Endothelial cell of umbilical vein (primary cell): Measurements from ENCODE around the gene DARS1. TPM values are rescaled to one million over a fixed set of nuclear protein-coding genes. Genes with fewer than 3 reads are reported as not detected.

Experiments used
- BruUV-seq: library from RNA; stranded (reverse); fragments of 400-500 nt; replicated peaks from 2 replicates; lab custom pipeline; 2021; lab: Mats Ljungman, UMichigan
- CTCF ChIA-PET: fragments of 300-600, 350-600 bp; sonication (Branson Sonifier 250); formaldehyde crosslinking; loops from one replicate; lab custom pipeline; 2021; ENCODE audit warnings: antibody characterized with exemption, inconsistent platforms; lab: Charles Lee
- POLR2A ChIA-PET: fragments of 300-600, 350-600 bp; sonication (Branson Sonifier 250); formaldehyde crosslinking; loops from one replicate; lab custom pipeline; 2021; ENCODE audit warnings: antibody characterized with exemption, inconsistent platforms; lab: Charles Lee
- DNase-seq: peaks from one replicate; pipeline ENCODE4 v3.0.0-alpha.2; 2011; ENCODE audit warnings: low read depth, low spot score
- FAIRE-seq: peaks from 2 replicates; lab custom pipeline; 2011; peaks lifted over from hg19 to GRCh38; lab: Jason Lieb, UNC
- H2AFZ ChIP-seq: 2 replicates; pipeline ENCODE4 v1.6.0; 2012; ENCODE audit warnings: low read depth, low read length, control low read depth, inconsistent platforms
- H3K27ac ChIP-seq: 2 replicates; pipeline ENCODE4 v1.5.1; 2011; ENCODE audit warnings: low read depth, mild to moderate bottlenecking, control low read depth, low read length, moderate library complexity; ENCODE audit not compliant: insufficient read depth
- H3K27me3 ChIP-seq, 2 experiments: 2 replicates each; pipeline versions ENCODE4 v1.6.0 to v1.6.1; 2011; ENCODE audit warnings: low read length in 2 of 2, mixed read lengths in 1 of 2; ENCODE audit not compliant: control insufficient read depth in 2 of 2, insufficient read depth in 2 of 2
- H3K36me3 ChIP-seq, 2 experiments: 2 replicates in 1 of 2; 3 replicates in 1 of 2; pipeline ENCODE4 v1.5.1; 2011; ENCODE audit warnings: low read length in 2 of 2, mild to moderate bottlenecking in 1 of 2, moderate library complexity in 1 of 2; ENCODE audit not compliant: control insufficient read depth in 2 of 2, insufficient read depth in 2 of 2; ENCODE audit errors: extremely low read depth in 1 of 2
- H3K4me1 ChIP-seq: 3 replicates; pipeline ENCODE4 v1.5.1; 2011; ENCODE audit warnings: mild to moderate bottlenecking, low read length; ENCODE audit not compliant: control insufficient read depth, insufficient read depth; ENCODE audit errors: extremely low read depth
- H3K4me2 ChIP-seq: 2 replicates; pipeline ENCODE4 v1.6.1; 2011; ENCODE audit warnings: low read length, control low read depth, mixed read lengths; ENCODE audit not compliant: insufficient read depth
- H3K4me3 ChIP-seq, 3 experiments: fragments of 200-600 bp in 1 of 3; sonication (generic), shearing (Covaris generic) in 1 of 3; replicated peaks in 1 of 3; 2 replicates each; pipeline ENCODE4 v1.5.1; 2011 to 2016; ENCODE audit warnings: control low read depth in 3 of 3, low read length in 3 of 3, mild to moderate bottlenecking in 2 of 3, inconsistent platforms in 1 of 3, low read depth in 1 of 3, moderate library complexity in 1 of 3; ENCODE audit not compliant: insufficient read depth in 1 of 3
- H3K79me2 ChIP-seq: 2 replicates; pipeline ENCODE4 v1.6.0; 2012; ENCODE audit warnings: low read length, inconsistent platforms; ENCODE audit not compliant: control insufficient read depth, insufficient read depth
- H3K9ac ChIP-seq: replicated peaks from 2 replicates; pipeline ENCODE3; 2011; ENCODE audit warnings: low read length, control low read depth; ENCODE audit not compliant: insufficient read depth; ENCODE audit errors: extremely low read depth
- H3K9me1 ChIP-seq: replicated peaks from 3 replicates; pipeline ENCODE4 v1.6.0; 2011; ENCODE audit warnings: mild to moderate bottlenecking, low read length; ENCODE audit not compliant: control insufficient read depth, insufficient read depth; ENCODE audit errors: extremely low read depth
- H3K9me3 ChIP-seq: replicated peaks from 2 replicates; pipeline ENCODE4 v1.5.1; 2012; ENCODE audit warnings: low read length, inconsistent platforms; ENCODE audit not compliant: control insufficient read depth, insufficient read depth
- H4K20me1 ChIP-seq: replicated peaks from 2 replicates; pipeline ENCODE3; 2011; ENCODE audit warnings: mild to moderate bottlenecking, low read length; ENCODE audit not compliant: control insufficient read depth, insufficient read depth; ENCODE audit errors: extremely low read depth
- FOS ChIP-seq: IDR thresholded peaks from 2 replicates; pipeline ENCODE4 v1.6.1; 2011; ENCODE audit warnings: mild to moderate bottlenecking, low read length, moderate library complexity, borderline replicate concordance; ENCODE audit not compliant: insufficient read depth
- GATA2 ChIP-seq: IDR thresholded peaks from 2 replicates; pipeline ENCODE4 v1.7.0; 2011; ENCODE audit warnings: low read depth, mild to moderate bottlenecking, moderate library complexity, mixed read lengths, low read length; ENCODE audit not compliant: insufficient read length, insufficient read depth
- JUN ChIP-seq: IDR thresholded peaks from 2 replicates; pipeline ENCODE4 v1.6.1; 2011; ENCODE audit warnings: borderline replicate concordance, low read depth; ENCODE audit not compliant: insufficient read length, insufficient read depth
- MYC ChIP-seq: IDR thresholded peaks from one replicate; pipeline ENCODE4 v1.6.1; 2011; ENCODE audit warnings: mild to moderate bottlenecking, low read depth, low read length
- POLR2A ChIP-seq: IDR thresholded peaks from 2 replicates; pipeline ENCODE4 v1.6.1; 2012; ENCODE audit warnings: low read depth, mild to moderate bottlenecking, control low read depth, low read length
- POLR2AphosphoS5 ChIP-seq: IDR thresholded peaks from 2 replicates; pipeline ENCODE4 v1.6.1; 2012; ENCODE audit warnings: low read depth, mild to moderate bottlenecking, control low read depth, low read length, moderate library complexity; ENCODE audit not compliant: insufficient read depth
- dilution Hi-C: fragments of 300-500 bp; cut with MboI; formaldehyde crosslinking; loops from one replicate; pipeline ENCODE4 v1.15.0; 2019; ENCODE audit warnings: low sequenced_read_pairs; ENCODE audit not compliant: extremely low pct_ligation_motif_present
- intact Hi-C: fragments of 100-400 bp; cut with micrococcal nuclease; formaldehyde crosslinking; loops from one replicate; pipeline ENCODE4 v1.10.0; 2022
- polyA plus RNA-seq, 4 experiments: library from polyadenylated mRNA; depleted of rRNA in 3 of 4; stranded (reverse) in 3 of 4; unstranded in 1 of 4; fragments of >200 nt; gene quantifications; 2 replicates each; pipeline versions ENCODE4 v1.2.1 to v1.2.3, GENCODE V29; 2011 to 2012; ENCODE audit warnings: missing spikeins in 1 of 4
- total RNA-seq: library from RNA; stranded (reverse); gene quantifications from 2 replicates; pipeline ENCODE4 v1.2.3, GENCODE V29; 2021
- TF ChIP-seq, protein P1 (sequence below), 2 donors: IDR thresholded peaks; 1 replicate in 1 of 2; 2 replicates in 1 of 2; pipeline ENCODE4 v1.5.1; 2011; ENCODE audit warnings: low read length in 2 of 2, mild to moderate bottlenecking in 2 of 2, moderate library complexity in 2 of 2, control low read depth in 1 of 2, inconsistent platforms in 1 of 2, low read depth in 1 of 2; ENCODE audit not compliant: insufficient read depth in 1 of 2; ENCODE audit errors: extremely low read depth in 1 of 2
- TF ChIP-seq, protein P2 (sequence below): IDR thresholded peaks from 2 replicates; pipeline ENCODE4 v1.6.1; 2011; ENCODE audit not compliant: insufficient read depth, insufficient read length

Gene DARS1
- total and polyA plus RNA-seq, 2 donors (not counting 3 experiments of a cell fraction or from before 2014, with no cell fraction given) = 20.9 to 41.5 TPM

DNA sequence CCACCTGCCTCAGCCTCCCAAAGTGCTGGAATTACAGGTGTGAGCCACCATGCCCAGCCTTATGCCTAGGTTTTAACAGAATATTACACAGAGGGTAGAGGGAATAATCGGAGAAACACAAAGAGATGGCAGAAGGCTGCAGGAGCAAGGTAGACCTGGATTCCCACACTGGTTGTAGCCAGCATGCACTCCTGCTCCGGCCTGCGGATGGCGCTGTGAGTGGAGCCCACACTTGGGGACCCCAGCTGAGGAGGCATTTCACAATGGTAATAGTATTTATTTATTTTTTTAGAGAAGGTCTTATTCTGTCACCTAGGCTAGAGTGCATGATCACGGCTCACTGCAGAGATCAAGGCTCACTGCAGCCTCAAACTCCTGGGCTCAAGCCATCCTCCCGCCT, 38.8 kb upstream of the DARS1 start:
- intact Hi-C loops = no loop called here
- no peaks in the 10 kb centered on the region for H3K9me1 ChIP-seq
- ChIA-PET CTCF (no interaction called here), POLR2A (no interaction called here)
- no peak overlapping the region for H2AFZ ChIP-seq
- FAIRE-seq (no peak), DNase-seq (no peak)
- H3K36me3 ChIP-seq = no peaks in the 10 kb centered on the region
- H3K9me3 ChIP-seq = no peaks in the 10 kb centered on the region
- no peak overlapping the region for H3K4me3 ChIP-seq
- H3K27ac ChIP-seq = no peak overlapping the region
- no peak for TF ChIP-seq FOS
- no peak for TF ChIP-seq MYC
- no peak for TF ChIP-seq GATA2
- H3K79me2 ChIP-seq = no peaks in the 10 kb centered on the region
- H3K4me1 ChIP-seq = peaks cover 3% of the 10 kb centered on the region
- H3K27me3 ChIP-seq = peaks cover 3 to 9% of the 10 kb centered on the region in 2 experiments
- dilution Hi-C loops = no loop called here
- H3K9ac ChIP-seq = no peak overlapping the region
- no TSS peak for BruUV-seq
- H4K20me1 ChIP-seq = no peaks in the 10 kb centered on the region
- no peak overlapping the region for H3K4me2 ChIP-seq

DNA sequence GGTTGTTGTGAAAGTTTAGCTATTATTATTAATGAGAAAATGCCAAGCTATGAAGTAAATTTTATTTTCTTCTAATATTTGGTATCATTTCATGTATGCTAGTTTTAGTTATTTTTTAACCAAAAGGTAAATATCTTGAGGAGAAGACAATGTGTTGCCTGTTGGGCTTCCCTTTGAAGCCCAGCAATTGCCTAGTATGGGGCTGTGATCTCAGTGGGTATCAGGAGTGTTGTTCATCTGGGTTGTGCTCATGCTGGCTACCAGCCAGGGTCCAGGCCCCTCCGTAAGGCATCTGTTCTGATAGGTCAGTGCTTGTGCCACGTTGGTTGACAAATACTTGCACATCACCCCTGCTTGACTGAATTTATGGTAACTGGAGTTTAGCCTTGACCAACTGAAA, 38.0 kb upstream of the DARS1 start:
- H3K79me2 ChIP-seq = no peaks in the 10 kb centered on the region
- H3K9ac ChIP-seq = no peak overlapping the region

More for the DNA sequence above, 38.0 kb upstream of the DARS1 start:
- Histone ChIP-seq H3K36me3 (no peaks in the 10 kb centered on the region), H3K9me3 (no peaks in the 10 kb centered on the region), H3K4me2 (no peak overlapping the region), H3K27ac (no peak overlapping the region), H3K4me3 (no peak overlapping the region), H3K27me3 (peaks cover 3 to 9% of the 10 kb centered on the region in 2 experiments), H3K4me1 (peaks cover 3% of the 10 kb centered on the region), H4K20me1 (no peaks in the 10 kb centered on the region), H3K9me1 (no peaks in the 10 kb centered on the region), H2AFZ (no peak overlapping the region)
- BruUV-seq = no TSS peak
- ChIA-PET POLR2A (no interaction called here), CTCF (interaction anchor here (0.6 to 0.9 kb wide), 2 partner anchors 31 to 180 kb away, joined by 3 to 4 read pairs; no protein-coding TSS in a partner anchor)
- DNase-seq (no peak), FAIRE-seq (no peak)
- TF ChIP-seq MYC (no peak), GATA2 (no peak), JUN (no peak), POLR2AphosphoS5 (no peak), FOS (no peak), POLR2A (no peak)
- TF ChIP-seq, protein P1, sequence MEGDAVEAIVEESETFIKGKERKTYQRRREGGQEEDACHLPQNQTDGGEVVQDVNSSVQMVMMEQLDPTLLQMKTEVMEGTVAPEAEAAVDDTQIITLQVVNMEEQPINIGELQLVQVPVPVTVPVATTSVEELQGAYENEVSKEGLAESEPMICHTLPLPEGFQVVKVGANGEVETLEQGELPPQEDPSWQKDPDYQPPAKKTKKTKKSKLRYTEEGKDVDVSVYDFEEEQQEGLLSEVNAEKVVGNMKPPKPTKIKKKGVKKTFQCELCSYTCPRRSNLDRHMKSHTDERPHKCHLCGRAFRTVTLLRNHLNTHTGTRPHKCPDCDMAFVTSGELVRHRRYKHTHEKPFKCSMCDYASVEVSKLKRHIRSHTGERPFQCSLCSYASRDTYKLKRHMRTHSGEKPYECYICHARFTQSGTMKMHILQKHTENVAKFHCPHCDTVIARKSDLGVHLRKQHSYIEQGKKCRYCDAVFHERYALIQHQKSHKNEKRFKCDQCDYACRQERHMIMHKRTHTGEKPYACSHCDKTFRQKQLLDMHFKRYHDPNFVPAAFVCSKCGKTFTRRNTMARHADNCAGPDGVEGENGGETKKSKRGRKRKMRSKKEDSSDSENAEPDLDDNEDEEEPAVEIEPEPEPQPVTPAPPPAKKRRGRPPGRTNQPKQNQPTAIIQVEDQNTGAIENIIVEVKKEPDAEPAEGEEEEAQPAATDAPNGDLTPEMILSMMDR (IDR thresholded peaks at IDR 0.05; ENCODE audit: extremely low read depth in 1 of 2, insufficient read depth in 1 of 2, low read depth in 1 of 2, low read length in 2 of 2) = no peak
- TF ChIP-seq, protein P2, sequence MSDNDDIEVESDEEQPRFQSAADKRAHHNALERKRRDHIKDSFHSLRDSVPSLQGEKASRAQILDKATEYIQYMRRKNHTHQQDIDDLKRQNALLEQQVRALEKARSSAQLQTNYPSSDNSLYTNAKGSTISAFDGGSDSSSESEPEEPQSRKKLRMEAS = no peak
- dilution Hi-C loops = no loop called here
- intact Hi-C loops = no loop called here
